NT2/D1 (cell line): ENCODE results near the gene CD55.

Experiments used
- SUZ12 ChIP-seq: IDR thresholded peaks from 2 replicates; pipeline ENCODE4 v1.6.1; 2011; ENCODE audit not compliant: insufficient read length, insufficient read depth; ENCODE audit errors: extremely low read depth
- YY1 ChIP-seq: IDR thresholded peaks from 2 replicates; pipeline ENCODE4 v1.6.1; 2011; ENCODE audit not compliant: insufficient read length, insufficient read depth
- ZNF274 ChIP-seq: IDR thresholded peaks from 2 replicates; pipeline ENCODE4 v1.6.1; 2011; ENCODE audit warnings: mild to moderate bottlenecking, low read depth, low read length

DNA sequence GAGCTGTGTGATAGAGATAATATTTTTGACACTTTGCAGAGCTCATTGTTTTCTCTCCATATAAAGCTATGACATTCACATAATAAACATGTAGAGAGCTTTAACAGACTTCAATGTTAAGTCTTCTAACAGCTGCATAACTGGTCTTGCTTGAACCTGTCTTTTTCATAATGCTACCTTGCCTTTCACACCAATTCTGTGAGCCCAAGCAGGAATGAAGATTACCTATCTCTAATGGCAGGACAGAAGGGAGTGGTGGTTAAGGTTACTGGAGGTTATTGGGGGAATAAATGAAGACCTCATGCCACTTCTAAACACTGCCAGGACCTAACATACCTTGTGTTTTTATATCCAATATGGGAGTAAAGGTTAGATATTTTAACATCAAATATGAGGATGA lies 2.3 kb upstream of the CD55 start:
- TF ChIP-seq ZNF274 (no peak), SUZ12 (no peak), YY1 (no peak)
